Measurements from ENCODE around the gene PAM16.

PAM16 gene

GRCh38 chr16:4320571-4321137 is 30.5 kb downstream of the PAM16 start:
- no peak for TF ChIP-seq CTCF (IDR thresholded peaks at IDR 0.05; ENCODE audit: insufficient read depth, low read depth, low read length, missing control alignments)
- no peak for DNase-seq (ENCODE audit: low read depth)
- no peak overlapping the region for H3K4me3 ChIP-seq (ENCODE audit: low read depth, low read length)

GRCh38 chr16:4319454-4320421 is 31.4 kb downstream of the PAM16 start:
- no peak for TF ChIP-seq CTCF (IDR thresholded peaks at IDR 0.05; ENCODE audit: insufficient read depth, low read depth, low read length, missing control alignments)
- H3K4me3 ChIP-seq (ENCODE audit: low read depth, low read length): no peak overlapping the region
- DNase-seq (ENCODE audit: low read depth): peak; percentile 75

GRCh38 chr16:4318967-4319366 is 32.2 kb downstream of the PAM16 start:
- no peak for TF ChIP-seq CTCF (IDR thresholded peaks at IDR 0.05; ENCODE audit: insufficient read depth, low read depth, low read length, missing control alignments)
- no peak for DNase-seq (ENCODE audit: low read depth)
- no peak overlapping the region for H3K4me3 ChIP-seq (ENCODE audit: low read depth, low read length)

- no peak for DNase-seq (ENCODE audit: low read depth)
- no peak overlapping the region for H3K4me3 ChIP-seq (ENCODE audit: low read depth, low read length)
- no peak for TF ChIP-seq CTCF (IDR thresholded peaks at IDR 0.05; ENCODE audit: insufficient read depth, low read depth, low read length, missing control alignments)
Measured at GRCh38 chr16:4318451-4318910, 32.6 kb downstream of the PAM16 start.

- TF ChIP-seq CTCF (IDR thresholded peaks at IDR 0.05; ENCODE audit: insufficient read depth, low read depth, low read length, missing control alignments): no peak
- DNase-seq (ENCODE audit: low read depth): no peak
- no peak overlapping the region for H3K4me3 ChIP-seq (ENCODE audit: low read depth, low read length)
Measured at GRCh38 chr16:4317532-4318450, 33.3 kb downstream of the PAM16 start.

- no peak for DNase-seq (ENCODE audit: low read depth)
- no peak overlapping the region for H3K4me3 ChIP-seq (ENCODE audit: low read depth, low read length)
- no peak for TF ChIP-seq CTCF (IDR thresholded peaks at IDR 0.05; ENCODE audit: insufficient read depth, low read depth, low read length, missing control alignments)
Measured at GRCh38 chr16:4316864-4317531, 34.1 kb downstream of the PAM16 start.

Measured in GM12865 (cell line).